ENCODE measurements around the gene LYVE1. TPM values are rescaled to one million over a fixed set of nuclear protein-coding genes. Genes with fewer than 3 reads are reported as not detected.

Gene LYVE1
- total RNA-seq, 1 donor from 2014 or later = 108 TPM

DNA sequence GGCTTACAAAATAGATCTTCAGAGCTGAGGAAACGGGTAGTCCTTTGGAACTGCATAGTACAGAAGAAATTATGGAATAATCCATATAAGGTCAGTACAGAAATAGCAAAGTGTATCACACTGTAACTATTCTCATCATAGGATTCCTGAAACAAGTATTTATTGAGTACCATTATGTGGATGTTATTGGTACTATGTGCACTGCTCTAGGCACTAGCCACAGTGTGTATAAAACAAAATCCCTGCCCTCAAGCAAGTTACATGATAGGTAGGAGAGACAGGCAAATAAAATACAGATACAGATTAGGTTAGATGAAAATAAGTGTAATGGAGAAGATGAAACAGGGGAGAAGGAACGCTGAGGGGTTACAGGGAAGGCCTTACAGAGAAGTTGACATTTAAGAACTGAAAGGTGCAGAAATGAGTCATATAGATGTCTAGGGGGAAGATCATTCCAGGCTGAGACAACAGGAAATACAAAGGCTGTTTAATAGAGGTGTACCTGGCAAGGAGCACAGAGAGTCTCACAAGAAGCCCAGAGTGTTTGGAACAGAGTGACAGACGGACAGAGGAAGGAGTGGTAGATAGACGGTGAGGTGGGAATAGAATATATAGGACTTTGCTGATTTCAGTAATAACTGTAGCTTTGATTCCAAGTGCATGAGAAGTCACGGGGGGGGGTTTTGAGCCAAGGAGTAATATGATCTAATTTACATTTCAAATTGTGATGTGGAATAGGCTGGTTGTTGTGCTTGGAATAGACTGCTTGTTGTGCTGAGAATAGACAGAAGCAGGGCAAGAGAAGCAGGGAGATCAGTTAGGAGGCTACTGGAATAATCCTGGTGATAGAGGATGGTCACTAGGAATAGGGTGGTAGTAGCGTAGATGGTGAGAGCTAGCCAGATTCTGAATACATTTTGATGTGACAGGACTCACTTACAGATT is 41.2 kb downstream of the LYVE1 start:
- ATAC-seq = no peak
- no peak for DNase-seq
- intact Hi-C loops (cut with DNase I) = no loop called here
- Histone ChIP-seq H3K36me3 (peaks cover 89% of the 10 kb centered on the region), H3K27ac (no peak overlapping the region), H3K27me3 (no peaks in the 10 kb centered on the region), H3K9me3 (no peaks in the 10 kb centered on the region), H3K4me3 (no peak overlapping the region), H3K4me1 (no peaks in the 10 kb centered on the region)
- TF ChIP-seq, protein P1, sequence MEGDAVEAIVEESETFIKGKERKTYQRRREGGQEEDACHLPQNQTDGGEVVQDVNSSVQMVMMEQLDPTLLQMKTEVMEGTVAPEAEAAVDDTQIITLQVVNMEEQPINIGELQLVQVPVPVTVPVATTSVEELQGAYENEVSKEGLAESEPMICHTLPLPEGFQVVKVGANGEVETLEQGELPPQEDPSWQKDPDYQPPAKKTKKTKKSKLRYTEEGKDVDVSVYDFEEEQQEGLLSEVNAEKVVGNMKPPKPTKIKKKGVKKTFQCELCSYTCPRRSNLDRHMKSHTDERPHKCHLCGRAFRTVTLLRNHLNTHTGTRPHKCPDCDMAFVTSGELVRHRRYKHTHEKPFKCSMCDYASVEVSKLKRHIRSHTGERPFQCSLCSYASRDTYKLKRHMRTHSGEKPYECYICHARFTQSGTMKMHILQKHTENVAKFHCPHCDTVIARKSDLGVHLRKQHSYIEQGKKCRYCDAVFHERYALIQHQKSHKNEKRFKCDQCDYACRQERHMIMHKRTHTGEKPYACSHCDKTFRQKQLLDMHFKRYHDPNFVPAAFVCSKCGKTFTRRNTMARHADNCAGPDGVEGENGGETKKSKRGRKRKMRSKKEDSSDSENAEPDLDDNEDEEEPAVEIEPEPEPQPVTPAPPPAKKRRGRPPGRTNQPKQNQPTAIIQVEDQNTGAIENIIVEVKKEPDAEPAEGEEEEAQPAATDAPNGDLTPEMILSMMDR (IDR thresholded peaks at IDR 0.05) = no peak

DNA sequence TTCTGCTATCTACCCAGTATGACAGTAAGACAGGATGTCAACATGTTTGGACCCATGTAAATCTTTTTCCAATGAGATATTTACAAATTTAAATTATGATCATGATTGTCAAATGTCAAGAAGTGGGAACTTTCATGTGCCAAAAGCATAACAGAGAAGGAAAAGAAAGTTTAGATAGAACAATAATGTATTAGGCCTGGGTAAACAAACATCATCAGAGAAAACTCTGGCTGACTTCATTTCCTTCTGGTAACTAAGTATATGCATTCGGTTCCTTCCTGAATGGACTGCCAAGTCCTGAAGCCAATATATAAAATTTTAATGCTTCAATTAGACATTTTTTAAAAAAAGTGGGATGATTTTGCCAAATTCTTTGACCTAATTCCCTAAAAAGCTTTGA is 44.0 kb downstream of the LYVE1 start:
- Histone ChIP-seq H3K9me3 (no peaks in the 10 kb centered on the region), H3K27ac (no peak overlapping the region), H3K4me3 (no peak overlapping the region), H3K36me3 (peaks cover 92% of the 10 kb centered on the region), H3K27me3 (no peaks in the 10 kb centered on the region), H3K4me1 (no peaks in the 10 kb centered on the region)
- no peak for ATAC-seq
- TF ChIP-seq, protein P1 (IDR thresholded peaks at IDR 0.05) = no peak
- intact Hi-C loops (cut with DNase I) = no loop called here
- no peak for DNase-seq

DNA sequence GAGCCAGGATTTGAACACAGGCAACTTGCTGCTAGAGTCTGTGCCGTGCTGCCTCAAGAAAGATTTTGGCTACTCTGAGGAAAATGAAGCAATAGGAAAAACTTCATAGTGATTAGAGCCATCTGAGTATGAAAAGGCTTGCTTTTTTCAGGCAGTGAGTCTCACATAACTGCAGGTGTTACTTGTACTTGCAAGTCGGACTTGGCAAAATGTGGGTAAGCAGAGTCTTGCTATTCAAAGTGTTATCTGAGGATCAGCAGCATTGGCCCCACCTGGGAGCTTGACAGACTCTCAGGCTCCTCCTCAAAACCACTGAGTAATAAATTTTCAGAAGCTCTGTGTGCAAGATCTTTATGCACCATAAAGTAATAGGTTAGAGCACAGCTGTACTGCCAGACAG is 45.5 kb downstream of the LYVE1 start:
- no peak overlapping the region for H3K27ac ChIP-seq

DNA sequence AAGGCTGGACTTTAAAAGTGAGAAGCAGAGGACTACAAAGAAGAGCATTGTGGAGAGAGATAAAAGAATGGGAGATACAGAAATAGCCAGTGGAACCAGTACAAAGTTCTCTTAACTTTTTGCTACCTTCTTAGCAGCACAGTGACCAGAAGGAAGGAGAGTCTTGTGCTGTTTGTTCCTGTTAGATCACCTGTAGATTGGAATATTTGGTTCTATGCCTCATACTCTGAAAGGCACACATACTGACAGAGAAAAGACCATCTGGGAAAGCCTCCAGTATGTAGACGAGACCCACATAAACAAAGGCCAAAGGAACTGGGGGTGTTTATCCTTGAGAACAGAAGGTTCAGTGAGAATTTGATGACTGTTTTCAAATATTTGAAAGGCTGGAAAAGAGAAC is 46.2 kb downstream of the LYVE1 start:
- ATAC-seq = no peak
- no peak for DNase-seq
- Histone ChIP-seq H3K36me3 (peaks cover 80% of the 10 kb centered on the region), H3K27me3 (no peaks in the 10 kb centered on the region), H3K4me3 (no peak overlapping the region), H3K9me3 (no peaks in the 10 kb centered on the region), H3K27ac (no peak overlapping the region), H3K4me1 (no peaks in the 10 kb centered on the region)
- TF ChIP-seq, protein P1 (IDR thresholded peaks at IDR 0.05) = no peak
- intact Hi-C loops (cut with DNase I) = no loop called here

More for the DNA sequence above, 45.5 kb downstream of the LYVE1 start:
- intact Hi-C loops (cut with DNase I) = no loop called here
- Histone ChIP-seq H3K4me3 (no peak overlapping the region), H3K9me3 (no peaks in the 10 kb centered on the region), H3K4me1 (no peaks in the 10 kb centered on the region), H3K36me3 (peaks cover 86% of the 10 kb centered on the region), H3K27me3 (no peaks in the 10 kb centered on the region)
- ATAC-seq (no peak), DNase-seq (no peak)
- TF ChIP-seq, protein P1 (IDR thresholded peaks at IDR 0.05) = no peak

DNA sequence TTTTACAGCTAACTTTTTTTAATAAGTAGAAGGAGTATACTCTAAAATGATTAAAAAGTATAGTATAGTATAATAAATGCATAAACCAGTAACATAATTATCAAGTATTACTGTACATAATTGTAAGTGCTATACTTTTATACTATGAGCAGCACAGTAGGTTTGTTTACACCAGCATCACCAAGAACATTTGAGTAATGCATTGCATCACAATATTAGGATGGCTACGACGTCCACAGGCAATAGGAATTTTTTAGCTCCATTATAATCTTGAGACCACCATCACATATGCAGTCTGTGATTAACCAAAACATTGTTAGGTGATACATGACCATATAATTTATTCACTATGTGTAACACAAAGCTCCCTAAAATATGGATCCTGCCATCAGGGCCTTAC is 47.9 kb downstream of the LYVE1 start:
- intact Hi-C loops (cut with DNase I) = no loop called here
- no peak for ATAC-seq
- Histone ChIP-seq H3K4me3 (no peak overlapping the region), H3K27ac (no peak overlapping the region), H3K4me1 (no peaks in the 10 kb centered on the region), H3K9me3 (no peaks in the 10 kb centered on the region), H3K27me3 (no peaks in the 10 kb centered on the region), H3K36me3 (peaks cover 75% of the 10 kb centered on the region)
- no peak for DNase-seq
- TF ChIP-seq, protein P1 (IDR thresholded peaks at IDR 0.05) = no peak
